ENCODE data around the gene RNF128. TPM values are rescaled to one million over a fixed set of nuclear protein-coding genes. Genes with fewer than 3 reads are reported as not detected.

The RNF128 gene
- total and polyA plus RNA-seq, 2 of the 13 experiments (the other 11 are each of a cell fraction or from before 2014, with no cell fraction given) = 18.5 to 43.5 TPM

DNA sequence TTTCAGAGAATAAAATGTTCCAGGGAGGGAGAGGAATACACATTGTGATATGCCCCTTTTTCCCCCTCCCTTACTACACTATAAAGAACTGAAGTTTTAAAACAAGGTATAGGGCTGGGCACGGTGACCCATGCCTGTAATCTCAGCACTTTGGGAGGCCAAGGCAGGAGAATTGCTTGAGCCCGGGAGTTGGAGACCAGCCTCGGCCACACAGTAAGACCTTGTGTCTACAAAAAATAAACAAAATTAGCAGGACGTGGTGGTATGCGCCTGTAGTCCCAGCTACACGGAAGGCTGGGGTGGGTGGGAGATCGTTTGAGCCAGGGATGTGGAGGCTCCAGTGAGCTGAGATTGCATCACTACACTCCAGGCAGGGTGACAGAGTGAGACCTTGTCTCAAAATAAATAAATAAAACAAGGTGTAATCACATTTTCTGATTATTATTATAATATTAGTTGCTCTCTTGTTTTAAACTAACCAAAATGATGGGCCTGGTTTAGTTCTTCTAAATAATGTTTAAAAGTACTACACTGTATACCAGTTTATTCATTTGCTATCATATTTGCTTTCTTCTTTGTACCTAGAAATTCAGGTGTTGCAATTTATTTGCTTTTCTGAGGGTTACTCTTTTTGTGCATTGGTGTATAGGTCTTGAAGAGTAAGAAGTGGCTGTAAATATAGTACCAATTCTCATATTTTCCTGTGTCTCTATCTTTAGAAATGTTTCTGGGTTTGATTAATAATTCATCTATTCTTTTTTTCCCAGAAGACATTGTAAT is 84.8 kb downstream of the RNF128 start:
- H3K4me2 ChIP-seq (ENCODE audit: low read depth, low read length) = peak overlapping the region; percentile 23; the same call in 1 of the 2 replicates
- peaks cover 16% of the 10 kb centered on the region for H3K4me1 ChIP-seq (ENCODE audit: insufficient read depth, low read length)
- H4K20me1 ChIP-seq (ENCODE audit: insufficient read depth, low read length) = no peaks in the 10 kb centered on the region
- no peak overlapping the region for H3K27ac ChIP-seq (ENCODE audit: extremely low read length, insufficient read depth, low read length)
- in situ Hi-C loops (cut with HindIII; ENCODE audit: extremely low pct_ligation_motif_present, low pct_unique_long_range_greater_than_20kb) = no loop called here
- WGBS (ENCODE audit: low lambda C conversion rate) = 3% methylated on average over 6 of the region's 7 CpGs
- no peaks in the 10 kb centered on the region for H3K79me2 ChIP-seq (ENCODE audit: insufficient read depth, low read length)
- H3K27me3 ChIP-seq (ENCODE audit: control insufficient read depth in 1 of 2, insufficient read depth in 2 of 2, low read length in 2 of 2) = no peaks in the 10 kb centered on the region
- intact Hi-C loops (cut with micrococcal nuclease; ENCODE audit: unreplicated experiment) = no loop called here
- BruUV-seq (replicated peaks) = no TSS peak
- ATAC-seq (peak; percentile 79), DNase-seq (ENCODE audit: low spot score) (peak; percentile 48), FAIRE-seq (peak; percentile 58)
- no peaks in the 10 kb centered on the region for H3K9me3 ChIP-seq (ENCODE audit: low read length)
- no peaks in the 10 kb centered on the region for H3K36me3 ChIP-seq (replicated peaks in 1 of 2; ENCODE audit: control insufficient read depth in 1 of 2, insufficient read depth in 2 of 2, low read length in 2 of 2)
- TF ChIP-seq BCL6 (CRISPR knock-in tag; IDR thresholded peaks at IDR 0.05) (peak; percentile 65), CEBPG (CRISPR knock-in tag; IDR thresholded peaks at IDR 0.05) (peak; percentile 76; the same call in 1 of the 2 replicates), ZNF547 (CRISPR knock-in tag; IDR thresholded peaks at IDR 0.05) (no peak), CBX1 (IDR thresholded peaks at IDR 0.05; ENCODE audit: low read depth) (no peak), CEBPB (IDR thresholded peaks at IDR 0.05; ENCODE audit: borderline replicate concordance, low read depth, low read length) (peak; percentile 57; the same call in 1 of the 2 replicates), ZMYM3 (CRISPR knock-in tag; IDR thresholded peaks at IDR 0.05) (peak; percentile 37; the same call in 1 of the 2 replicates), ZMYM4 (CRISPR knock-in tag; IDR thresholded peaks at IDR 0.05) (0 out of 2 replicates have a peak, but pooled peaks have one; percentile 24), SAP130 (CRISPR knock-in tag; IDR thresholded peaks at IDR 0.05; ENCODE audit: low read depth) (0 out of 2 replicates have a peak, but pooled peaks have one; percentile 16), SOX6 (IDR thresholded peaks at IDR 0.05) (no peak), SOX6 (CRISPR knock-in tag; IDR thresholded peaks at IDR 0.05) (peak; percentile 29; the same call in 1 of the 2 replicates), POGZ (CRISPR knock-in tag; IDR thresholded peaks at IDR 0.05) (peak; percentile 40; the same call in 1 of the 2 replicates), ZNF460 (CRISPR knock-in tag; IDR thresholded peaks at IDR 0.05; ENCODE audit: borderline replicate concordance) (peak; percentile 28; the same call in 1 of the 2 replicates)
- TF ChIP-seq, protein P1, sequence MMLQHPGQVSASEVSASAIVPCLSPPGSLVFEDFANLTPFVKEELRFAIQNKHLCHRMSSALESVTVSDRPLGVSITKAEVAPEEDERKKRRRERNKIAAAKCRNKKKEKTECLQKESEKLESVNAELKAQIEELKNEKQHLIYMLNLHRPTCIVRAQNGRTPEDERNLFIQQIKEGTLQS (CRISPR knock-in tag; IDR thresholded peaks at IDR 0.05) = 0 out of 2 replicates have a peak, but pooled peaks have one; percentile 27
- TF ChIP-seq, protein P2, sequence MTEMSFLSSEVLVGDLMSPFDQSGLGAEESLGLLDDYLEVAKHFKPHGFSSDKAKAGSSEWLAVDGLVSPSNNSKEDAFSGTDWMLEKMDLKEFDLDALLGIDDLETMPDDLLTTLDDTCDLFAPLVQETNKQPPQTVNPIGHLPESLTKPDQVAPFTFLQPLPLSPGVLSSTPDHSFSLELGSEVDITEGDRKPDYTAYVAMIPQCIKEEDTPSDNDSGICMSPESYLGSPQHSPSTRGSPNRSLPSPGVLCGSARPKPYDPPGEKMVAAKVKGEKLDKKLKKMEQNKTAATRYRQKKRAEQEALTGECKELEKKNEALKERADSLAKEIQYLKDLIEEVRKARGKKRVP (CRISPR knock-in tag; IDR thresholded peaks at IDR 0.05) = peak in 1 of 2 experiments; percentile 65; a peak in 2 of 4 replicates
- TF ChIP-seq, protein P3, sequence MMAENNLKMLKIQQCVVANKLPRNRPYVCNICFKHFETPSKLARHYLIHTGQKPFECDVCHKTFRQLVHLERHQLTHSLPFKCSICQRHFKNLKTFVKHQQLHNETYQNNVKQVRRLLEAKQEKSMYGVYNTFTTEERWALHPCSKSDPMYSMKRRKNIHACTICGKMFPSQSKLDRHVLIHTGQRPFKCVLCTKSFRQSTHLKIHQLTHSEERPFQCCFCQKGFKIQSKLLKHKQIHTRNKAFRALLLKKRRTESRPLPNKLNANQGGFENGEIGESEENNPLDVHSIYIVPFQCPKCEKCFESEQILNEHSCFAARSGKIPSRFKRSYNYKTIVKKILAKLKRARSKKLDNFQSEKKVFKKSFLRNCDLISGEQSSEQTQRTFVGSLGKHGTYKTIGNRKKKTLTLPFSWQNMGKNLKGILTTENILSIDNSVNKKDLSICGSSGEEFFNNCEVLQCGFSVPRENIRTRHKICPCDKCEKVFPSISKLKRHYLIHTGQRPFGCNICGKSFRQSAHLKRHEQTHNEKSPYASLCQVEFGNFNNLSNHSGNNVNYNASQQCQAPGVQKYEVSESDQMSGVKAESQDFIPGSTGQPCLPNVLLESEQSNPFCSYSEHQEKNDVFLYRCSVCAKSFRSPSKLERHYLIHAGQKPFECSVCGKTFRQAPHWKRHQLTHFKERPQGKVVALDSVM (CRISPR knock-in tag; IDR thresholded peaks at IDR 0.05) = peak; percentile 98
- TF ChIP-seq, protein P4, sequence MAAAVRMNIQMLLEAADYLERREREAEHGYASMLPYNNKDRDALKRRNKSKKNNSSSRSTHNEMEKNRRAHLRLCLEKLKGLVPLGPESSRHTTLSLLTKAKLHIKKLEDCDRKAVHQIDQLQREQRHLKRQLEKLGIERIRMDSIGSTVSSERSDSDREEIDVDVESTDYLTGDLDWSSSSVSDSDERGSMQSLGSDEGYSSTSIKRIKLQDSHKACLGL (CRISPR knock-in tag; IDR thresholded peaks at IDR 0.05) = no peak
- H3K4me3 ChIP-seq (replicated peaks in 1 of 3; ENCODE audit: insufficient read depth in 1 of 3, low read depth in 2 of 3, low read length in 3 of 3) = no peak overlapping the region
- H2AFZ ChIP-seq (ENCODE audit: low read length) = no peak overlapping the region
- POLR2A ChIA-PET = no interaction called here
- CTCF ChIA-PET (ENCODE audit: low intra/inter-chr PET ratio, low total read pairs) = no interaction called here
- no peak overlapping the region for H3K9ac ChIP-seq (ENCODE audit: insufficient read depth, low read depth, low read length)

Measured in HepG2 (cell line).